ENCODE measurements around the gene USP10. TPM values are rescaled to one million over a fixed set of nuclear protein-coding genes. Genes with fewer than 3 reads are reported as not detected.

Gene USP10
- total RNA-seq, 1 experiment from 2014 or later = 203 TPM

DNA sequence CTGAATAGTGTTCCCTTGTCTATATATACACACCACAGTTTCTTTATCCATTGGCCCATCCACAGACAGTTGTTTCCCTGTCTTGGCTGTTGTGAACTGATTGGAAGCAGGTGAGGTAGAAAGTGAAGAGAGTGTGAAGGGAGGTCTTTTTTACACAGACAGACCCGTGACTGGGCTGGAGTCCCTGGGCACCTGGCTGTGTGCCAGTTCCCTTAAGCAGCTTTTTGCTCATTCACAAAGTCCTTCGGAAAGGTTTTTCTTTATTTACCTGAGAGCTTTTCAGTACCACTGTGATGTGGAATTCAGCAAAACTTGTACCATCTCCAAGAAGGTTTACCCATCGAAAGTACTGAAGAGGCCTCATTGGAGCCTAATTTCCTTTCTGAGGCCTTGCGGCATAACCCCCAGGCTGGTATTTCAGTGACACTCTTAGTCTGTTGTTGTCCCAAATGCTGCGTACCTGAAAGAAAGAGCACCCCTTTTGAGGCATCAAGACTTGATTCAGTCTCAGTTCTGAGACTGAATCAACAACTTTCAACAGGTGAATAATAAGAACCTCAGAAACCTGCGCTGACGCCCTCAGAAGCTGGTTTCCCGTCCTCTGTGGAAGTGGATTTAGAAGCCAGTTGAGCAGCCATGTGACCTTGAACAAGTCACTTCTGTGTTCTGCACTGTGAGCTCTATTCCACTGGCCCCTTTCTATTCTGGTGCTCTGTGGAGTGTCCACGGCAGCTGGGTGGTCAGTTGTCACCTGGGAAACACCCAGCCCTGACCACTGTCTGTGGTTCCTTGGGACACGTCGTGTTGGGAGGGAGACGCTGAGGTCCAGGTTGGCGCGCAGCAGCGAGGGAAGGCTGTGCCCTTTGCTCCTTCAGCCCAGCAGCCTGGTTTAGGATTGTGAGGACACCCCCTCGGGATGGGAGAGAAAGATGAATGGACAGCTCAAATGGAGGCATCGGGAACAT, 66.1 kb downstream of the USP10 start:
- WGBS (ENCODE audit: extremely low coverage, insufficient read length, low lambda C conversion rate) = no CpG with 5 or more reads among the region's 17 CpGs
- no peak overlapping the region for H3K56ac ChIP-seq (ENCODE audit: insufficient read length, low read depth, low read length)
- no peak overlapping the region for H4K5ac ChIP-seq (ENCODE audit: insufficient read length, low read depth, low read length)
- H3K27ac ChIP-seq (ENCODE audit: insufficient read length, low read depth, low read length) = no peak overlapping the region
- Mint-ChIP-seq H3K4me1 (no peaks in the 10 kb centered on the region), H3K27ac (peak overlapping the region in 2 of 3 experiments; percentile 80 to 82; a peak in 4 of 7 replicates), H3K4me3 (no peak overlapping the region), H3K27me3 (ENCODE audit: low read depth) (peaks cover 2% of the 10 kb centered on the region; the same call in 1 of the 2 replicates), H3K9me3 (no peaks in the 10 kb centered on the region), H3K36me3 (ENCODE audit: insufficient read depth in 1 of 3, low read depth in 3 of 3) (peaks cover 65 to 93% (median 91%) of the 10 kb centered on the region in 3 experiments; a peak in 6 of 7 replicates)
- no peak overlapping the region for H2BK20ac ChIP-seq (ENCODE audit: low read depth, low read length, poor library complexity, severe bottlenecking)
- no peaks in the 10 kb centered on the region for H3K4me1 ChIP-seq (ENCODE audit: insufficient read depth, low read length)
- no peak overlapping the region for H4K8ac ChIP-seq (replicated peaks; ENCODE audit: insufficient read length, low read depth, low read length)
- no peak overlapping the region for H2AFZ ChIP-seq (ENCODE audit: low read length)
- H4K91ac ChIP-seq (ENCODE audit: insufficient read length, low read depth, low read length) = no peak overlapping the region
- peaks cover 2% of the 10 kb centered on the region; the same call in 1 of the 2 replicates for H3K79me2 ChIP-seq (ENCODE audit: insufficient read depth, low read length)
- H3K4ac ChIP-seq (ENCODE audit: low read depth, low read length) = no peak overlapping the region
- H2BK5ac ChIP-seq (ENCODE audit: insufficient read length, low read length) = no peak overlapping the region
- H3K14ac ChIP-seq (ENCODE audit: insufficient read depth, low read length) = no peak overlapping the region
- TF ChIP-seq, protein P1, sequence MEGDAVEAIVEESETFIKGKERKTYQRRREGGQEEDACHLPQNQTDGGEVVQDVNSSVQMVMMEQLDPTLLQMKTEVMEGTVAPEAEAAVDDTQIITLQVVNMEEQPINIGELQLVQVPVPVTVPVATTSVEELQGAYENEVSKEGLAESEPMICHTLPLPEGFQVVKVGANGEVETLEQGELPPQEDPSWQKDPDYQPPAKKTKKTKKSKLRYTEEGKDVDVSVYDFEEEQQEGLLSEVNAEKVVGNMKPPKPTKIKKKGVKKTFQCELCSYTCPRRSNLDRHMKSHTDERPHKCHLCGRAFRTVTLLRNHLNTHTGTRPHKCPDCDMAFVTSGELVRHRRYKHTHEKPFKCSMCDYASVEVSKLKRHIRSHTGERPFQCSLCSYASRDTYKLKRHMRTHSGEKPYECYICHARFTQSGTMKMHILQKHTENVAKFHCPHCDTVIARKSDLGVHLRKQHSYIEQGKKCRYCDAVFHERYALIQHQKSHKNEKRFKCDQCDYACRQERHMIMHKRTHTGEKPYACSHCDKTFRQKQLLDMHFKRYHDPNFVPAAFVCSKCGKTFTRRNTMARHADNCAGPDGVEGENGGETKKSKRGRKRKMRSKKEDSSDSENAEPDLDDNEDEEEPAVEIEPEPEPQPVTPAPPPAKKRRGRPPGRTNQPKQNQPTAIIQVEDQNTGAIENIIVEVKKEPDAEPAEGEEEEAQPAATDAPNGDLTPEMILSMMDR (conservative IDR thresholded peaks at IDR 0.05) = no peak
- H3K23me2 ChIP-seq (ENCODE audit: insufficient read length, low read depth, low read length, poor library complexity, severe bottlenecking) = no peaks in the 10 kb centered on the region
- no peak overlapping the region for H2BK12ac ChIP-seq (ENCODE audit: insufficient read length, low read depth, low read length)
- no peak overlapping the region for H3T11ph ChIP-seq (ENCODE audit: low read length)
- no peak overlapping the region for H3K23ac ChIP-seq (ENCODE audit: insufficient read length, low read depth, low read length)
- DNase-seq = no peak
- H3K9me3 ChIP-seq (ENCODE audit: control insufficient read depth, low read depth, low read length) = no peaks in the 10 kb centered on the region
- no peak overlapping the region for H3K9ac ChIP-seq (ENCODE audit: extremely low read depth, insufficient read length, low read length)
- H3K18ac ChIP-seq (ENCODE audit: insufficient read length, low read depth, low read length) = no peak overlapping the region
- no peaks in the 10 kb centered on the region for H3K27me3 ChIP-seq (ENCODE audit: insufficient read depth, low read length)
- H2BK15ac ChIP-seq (ENCODE audit: low read depth, low read length) = no peak overlapping the region
- H3K4me2 ChIP-seq (ENCODE audit: insufficient read depth, insufficient read length, low read length) = no peak overlapping the region
- H2AK5ac ChIP-seq (ENCODE audit: insufficient read length, low read length) = no peak overlapping the region
- H4K20me1 ChIP-seq (ENCODE audit: control insufficient read depth, insufficient read depth, insufficient read length) = peaks cover 3% of the 10 kb centered on the region
- H3K79me1 ChIP-seq (ENCODE audit: insufficient read depth, low read depth, low read length, poor library complexity, severe bottlenecking) = no peaks in the 10 kb centered on the region
- H2BK120ac ChIP-seq (ENCODE audit: low read depth, low read length, poor library complexity, severe bottlenecking) = no peak overlapping the region

All from H9 (cell line).